Small intestine (tissue), 7 donors: ENCODE results near the gene FAAP20. TPM values are rescaled to one million over a fixed set of nuclear protein-coding genes. Genes with fewer than 3 reads are reported as not detected.

Experiments
- DNase-seq, 2 donors: peaks; one replicate each; pipeline versions ENCODE4 v3.0.0 to v3.0.0-alpha.2; 2013
- FAIRE-seq: peaks from 2 replicates; lab custom pipeline; 2012; peaks lifted over from hg19 to GRCh38; lab: Jason Lieb, UNC
- H3K27ac ChIP-seq, 3 donors: one replicate each; pipeline ENCODE4 v1.5.1; 2013; ENCODE audit warnings: low read length in 2 of 3, mild to moderate bottlenecking in 2 of 3, control low read depth in 1 of 3, inconsistent platforms in 1 of 3, low read depth in 1 of 3, moderate library complexity in 1 of 3
- H3K27me3 ChIP-seq, 3 donors: one replicate each; pipeline ENCODE4 v1.6.1; 2013; ENCODE audit warnings: low read length in 3 of 3, inconsistent platforms in 1 of 3; ENCODE audit not compliant: control insufficient read depth in 3 of 3, insufficient read depth in 3 of 3
- H3K36me3 ChIP-seq, 3 donors: one replicate each; pipeline ENCODE4 v1.6.1; 2013; ENCODE audit warnings: low read length in 3 of 3, inconsistent platforms in 1 of 3, low read depth in 1 of 3, mild to moderate bottlenecking in 1 of 3, moderate library complexity in 1 of 3; ENCODE audit not compliant: control insufficient read depth in 3 of 3, insufficient read depth in 2 of 3
- H3K4me1 ChIP-seq, 3 donors: one replicate each; pipeline ENCODE4 v1.6.1; 2013; ENCODE audit warnings: low read length in 2 of 3, inconsistent platforms in 1 of 3, low read depth in 1 of 3, mild to moderate bottlenecking in 1 of 3, moderate library complexity in 1 of 3; ENCODE audit not compliant: control insufficient read depth in 3 of 3, insufficient read depth in 2 of 3
- H3K4me3 ChIP-seq, 3 donors: one replicate each; pipeline ENCODE4 v1.5.1; 2013; ENCODE audit warnings: low read length in 3 of 3, control low read depth in 1 of 3, inconsistent platforms in 1 of 3, low read depth in 1 of 3, mild to moderate bottlenecking in 1 of 3, moderate library complexity in 1 of 3
- H3K9me3 ChIP-seq, 2 donors: one replicate each; pipeline ENCODE4 v1.6.1; 2013; ENCODE audit warnings: low read depth in 1 of 2, low read length in 1 of 2; ENCODE audit not compliant: control insufficient read depth in 2 of 2, insufficient read depth in 1 of 2
- WGBS, 3 donors: extraction: QIAGEN DNeasy Blood & Tissue Kit; methylation state at CpG; one replicate each; pipeline ENCODE4 v1.1.7; 2013; 5-methylcytosine and 5-hydroxymethylcytosine counted together
- polyA plus RNA-seq, 4 donors: library from polyadenylated mRNA; stranded (reverse) in 3 of 4; unstranded in 1 of 4; fragments of 200-250 nt in 3 of 4; fragments of 120-200 nt in 1 of 4; gene quantifications; one replicate each; pipeline versions ENCODE4 v1.2.1 to v1.2.3, GENCODE V29; 2013
- donor health status: healthy with polysubstance abuse.
- donor health status: control.
- donor health status: control.
- donor health status: Bipolar disorder and iron deficiency.
- donor health status: healthy.

Gene FAAP20
- polyA plus RNA-seq, 4 donors = 20.6 to 52.3 (median 45.4) TPM

GRCh38 chr1:2189459-2190425 is 4.8 kb downstream of the FAAP20 start:
- H3K27me3 ChIP-seq = no peaks in the 10 kb centered on the region
- peak; percentile 93 to 96 for DNase-seq
- 13 to 23% (median 14%) methylated on average over 58 to 65 of the region's 65 CpGs for WGBS, 3 donors
- FAIRE-seq = no peak
- peaks cover 7 to 66% (median 8%) of the 10 kb centered on the region in 3 donors for H3K36me3 ChIP-seq
- peak overlapping the region; percentile 17 to 91 (median 87) for H3K27ac ChIP-seq
- peaks cover 0 to 47% (median 3%) of the 10 kb centered on the region in 3 donors for H3K4me1 ChIP-seq
- peak overlapping the region; percentile 33 to 50 (median 41) for H3K4me3 ChIP-seq
- no peaks in the 10 kb centered on the region for H3K9me3 ChIP-seq

DNA sequence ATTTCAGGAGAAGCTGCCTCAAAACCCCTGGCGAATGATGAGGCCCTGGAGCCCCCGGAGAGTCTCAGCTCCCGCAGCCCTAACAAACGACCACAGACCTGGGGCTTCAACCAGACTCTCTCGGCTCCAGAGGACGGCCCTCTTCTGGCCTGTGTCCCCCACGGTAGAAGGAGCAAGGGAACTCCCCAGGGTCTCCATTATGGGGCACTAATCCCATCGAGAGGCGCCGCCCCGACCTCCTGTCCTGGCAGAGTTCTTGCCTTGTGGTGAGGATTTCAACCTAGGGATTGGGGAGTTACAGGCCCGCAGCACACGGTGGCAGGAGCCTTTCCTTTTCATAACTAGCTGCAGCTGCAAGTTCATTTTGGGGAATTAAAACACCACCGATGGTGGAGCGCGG is 6.2 kb downstream of the FAAP20 start:
- H3K4me1 ChIP-seq = peaks cover 0 to 41% (median 0%) of the 10 kb centered on the region in 3 donors
- 91 to 93% (median 92%) methylated on average over 16 of the region's 16 CpGs for WGBS, 3 donors
- H3K9me3 ChIP-seq = no peaks in the 10 kb centered on the region
- DNase-seq (no peak), FAIRE-seq (no peak)
- peaks cover 7 to 79% (median 8%) of the 10 kb centered on the region in 3 donors for H3K36me3 ChIP-seq
- no peaks in the 10 kb centered on the region for H3K27me3 ChIP-seq
- no peak overlapping the region for H3K27ac ChIP-seq
- H3K4me3 ChIP-seq = no peak overlapping the region

- Histone ChIP-seq H3K27ac (peak overlapping the region in 1 of 3 donors; percentile 23), H3K4me1 (peaks cover 0 to 34% (median 0%) of the 10 kb centered on the region in 3 donors), H3K9me3 (no peaks in the 10 kb centered on the region), H3K4me3 (no peak overlapping the region), H3K27me3 (no peaks in the 10 kb centered on the region), H3K36me3 (peaks cover 7 to 76% (median 8%) of the 10 kb centered on the region in 3 donors)
- 36 to 70% (median 44%) methylated on average over 13 of the region's 13 CpGs for WGBS, 3 donors
- FAIRE-seq (no peak), DNase-seq (peak; percentile 43 to 44)
Observed at GRCh38 chr1:2187619-2188018, 7.0 kb downstream of the FAAP20 start.

- no peaks in the 10 kb centered on the region for H3K9me3 ChIP-seq
- peaks cover 0 to 28% (median 0%) of the 10 kb centered on the region in 3 donors for H3K4me1 ChIP-seq
- H3K27ac ChIP-seq = no peak overlapping the region
- WGBS, 3 donors = 87 to 93% (median 88%) methylated on average over 9 of the region's 9 CpGs
- H3K27me3 ChIP-seq = no peaks in the 10 kb centered on the region
- H3K4me3 ChIP-seq = no peak overlapping the region
- peaks cover 7 to 76% (median 8%) of the 10 kb centered on the region in 3 donors for H3K36me3 ChIP-seq
- no peak for DNase-seq
- no peak for FAIRE-seq
Observed at GRCh38 chr1:2186901-2187300, 7.7 kb downstream of the FAAP20 start.

DNA sequence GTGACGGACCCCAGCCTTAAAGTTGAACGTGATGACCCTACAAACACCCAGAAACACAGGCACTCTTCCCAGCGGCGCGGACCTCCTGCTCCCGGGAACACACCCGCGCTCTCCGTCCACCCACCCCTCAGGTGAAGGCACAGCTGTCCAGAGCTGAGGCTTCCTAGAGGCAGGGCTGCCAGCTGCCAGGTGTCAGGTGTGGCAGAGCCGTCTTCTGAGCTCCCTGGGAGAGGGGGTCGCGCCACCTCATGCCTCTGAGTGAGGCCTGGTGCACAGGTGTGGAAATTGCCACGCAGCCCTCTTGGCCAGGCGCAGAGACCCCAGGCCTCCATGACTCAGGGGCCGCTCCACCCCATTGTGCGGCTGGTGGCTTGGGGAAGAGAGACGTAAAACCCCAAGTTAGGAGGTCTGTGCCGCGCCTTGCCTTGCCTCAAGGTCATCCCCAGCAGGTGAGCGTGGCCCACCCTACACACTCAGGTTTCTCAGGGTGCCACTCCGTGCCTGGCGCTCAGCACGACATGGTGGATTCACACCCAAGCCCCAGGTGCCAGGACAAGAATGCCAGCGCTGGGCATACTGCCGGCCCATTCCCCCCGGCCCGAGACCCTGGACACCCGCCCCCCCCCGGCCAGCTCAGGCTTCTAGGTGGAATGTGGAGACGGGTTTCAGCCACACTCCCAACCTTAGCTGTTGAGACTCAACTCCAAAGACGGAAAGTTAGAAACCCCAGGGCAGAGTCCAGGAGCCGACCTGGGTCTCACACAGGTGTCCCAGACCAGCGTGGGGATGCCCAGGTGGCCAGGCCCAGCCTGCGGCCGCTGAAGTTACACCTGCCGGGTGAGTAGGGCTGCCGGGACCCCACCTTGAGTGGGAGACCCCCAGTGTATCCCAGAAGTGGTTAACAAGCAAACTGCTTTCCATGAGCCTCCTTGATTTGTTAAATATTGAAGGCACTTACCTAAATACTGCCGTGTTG is 8.4 kb downstream of the FAAP20 start:
- FAIRE-seq (no peak), DNase-seq (no peak)
- 92 to 93% (median 92%) methylated on average over 38 of the region's 38 CpGs for WGBS, 3 donors
- no peak overlapping the region for H3K27ac ChIP-seq
- H3K4me1 ChIP-seq = peaks cover 0 to 27% (median 0%) of the 10 kb centered on the region in 3 donors
- no peaks in the 10 kb centered on the region for H3K9me3 ChIP-seq
- H3K36me3 ChIP-seq = peaks cover 7 to 77% (median 8%) of the 10 kb centered on the region in 3 donors
- H3K27me3 ChIP-seq = no peaks in the 10 kb centered on the region
- no peak overlapping the region for H3K4me3 ChIP-seq

DNA sequence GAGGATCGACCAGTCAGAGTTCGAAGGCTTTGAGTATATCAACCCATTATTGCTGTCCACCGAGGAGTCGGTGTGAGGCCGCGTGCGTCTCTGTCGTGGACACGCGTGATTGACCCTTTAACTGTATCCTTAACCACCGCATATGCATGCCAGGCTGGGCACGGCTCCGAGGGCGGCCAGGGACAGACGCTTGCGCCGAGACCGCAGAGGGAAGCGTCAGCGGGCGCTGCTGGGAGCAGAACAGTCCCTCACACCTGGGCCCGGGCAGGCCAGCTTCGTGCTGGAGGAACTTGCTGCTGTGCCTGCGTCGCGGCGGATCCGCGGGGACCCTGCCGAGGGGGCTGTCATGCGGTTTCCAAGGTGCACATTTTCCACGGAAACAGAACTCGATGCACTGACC is 9.6 kb downstream of the FAAP20 start:
- H3K27ac ChIP-seq = no peak overlapping the region
- 92 to 97% (median 94%) methylated on average over 33 of the region's 33 CpGs for WGBS, 3 donors
- DNase-seq (no peak), FAIRE-seq (no peak)
- H3K9me3 ChIP-seq = no peaks in the 10 kb centered on the region
- H3K4me3 ChIP-seq = no peak overlapping the region
- peaks cover 7 to 78% (median 14%) of the 10 kb centered on the region in 3 donors for H3K36me3 ChIP-seq
- H3K27me3 ChIP-seq = no peaks in the 10 kb centered on the region
- peaks cover 0 to 14% (median 0%) of the 10 kb centered on the region in 3 donors for H3K4me1 ChIP-seq

GRCh38 chr1:2184531-2184930 is 10.0 kb downstream of the FAAP20 start:
- no peak overlapping the region for H3K4me3 ChIP-seq
- 86 to 92% (median 90%) methylated on average over 18 of the region's 18 CpGs for WGBS, 3 donors
- H3K27me3 ChIP-seq = no peaks in the 10 kb centered on the region
- H3K9me3 ChIP-seq = no peaks in the 10 kb centered on the region
- H3K36me3 ChIP-seq = peaks cover 7 to 82% (median 14%) of the 10 kb centered on the region in 3 donors
- H3K4me1 ChIP-seq = peaks cover 0 to 11% (median 0%) of the 10 kb centered on the region in 3 donors
- DNase-seq = no peak
- no peak overlapping the region for H3K27ac ChIP-seq
- FAIRE-seq = no peak

DNA sequence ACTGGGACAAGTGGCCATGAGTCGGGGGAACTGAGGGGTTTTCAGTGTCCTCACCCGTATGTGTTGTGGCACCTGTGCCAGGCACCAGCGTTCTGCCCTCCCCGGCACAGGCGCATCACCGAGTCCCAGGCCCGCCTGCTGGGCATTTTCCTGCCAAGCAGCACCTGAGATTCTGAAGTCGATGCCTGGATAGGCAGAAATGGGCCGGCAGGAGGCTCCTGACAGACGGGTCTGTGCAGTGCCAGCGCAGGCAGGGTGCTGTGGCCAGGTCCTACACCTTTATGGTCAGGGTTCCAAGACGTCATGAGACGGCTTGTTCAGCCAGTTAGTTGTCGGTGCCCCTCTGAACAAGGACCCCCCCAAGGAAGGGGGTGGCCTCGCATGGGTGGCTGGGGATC is 10.6 kb downstream of the FAAP20 start:
- no peak for DNase-seq
- no peak overlapping the region for H3K27ac ChIP-seq
- no peaks in the 10 kb centered on the region for H3K9me3 ChIP-seq
- no peak for FAIRE-seq
- WGBS, 3 donors = 89 to 92% (median 91%) methylated on average over 15 of the region's 15 CpGs
- H3K4me3 ChIP-seq = no peak overlapping the region
- no peaks in the 10 kb centered on the region for H3K27me3 ChIP-seq
- H3K36me3 ChIP-seq = peaks cover 7 to 88% (median 14%) of the 10 kb centered on the region in 3 donors
- peaks cover 0 to 7% (median 0%) of the 10 kb centered on the region in 3 donors for H3K4me1 ChIP-seq
